B cell (primary cell): Measurements from ENCODE around the gene MRPL10.

Experiments
- EZH2 ChIP-seq: IDR thresholded peaks from 2 replicates; pipeline ENCODE4 v1.6.1; 2012; ENCODE audit warnings: borderline replicate concordance, low read depth, mild to moderate bottlenecking, moderate library complexity, low read length; ENCODE audit not compliant: insufficient read depth, poor library complexity, severe bottlenecking
- TF ChIP-seq, protein P1 (sequence below): fragments of 200-600 bp; IDR thresholded peaks from one replicate; pipeline ENCODE4 v1.8.0; 2022; ENCODE audit warnings: antibody characterized with exemption, mild to moderate bottlenecking

DNA sequence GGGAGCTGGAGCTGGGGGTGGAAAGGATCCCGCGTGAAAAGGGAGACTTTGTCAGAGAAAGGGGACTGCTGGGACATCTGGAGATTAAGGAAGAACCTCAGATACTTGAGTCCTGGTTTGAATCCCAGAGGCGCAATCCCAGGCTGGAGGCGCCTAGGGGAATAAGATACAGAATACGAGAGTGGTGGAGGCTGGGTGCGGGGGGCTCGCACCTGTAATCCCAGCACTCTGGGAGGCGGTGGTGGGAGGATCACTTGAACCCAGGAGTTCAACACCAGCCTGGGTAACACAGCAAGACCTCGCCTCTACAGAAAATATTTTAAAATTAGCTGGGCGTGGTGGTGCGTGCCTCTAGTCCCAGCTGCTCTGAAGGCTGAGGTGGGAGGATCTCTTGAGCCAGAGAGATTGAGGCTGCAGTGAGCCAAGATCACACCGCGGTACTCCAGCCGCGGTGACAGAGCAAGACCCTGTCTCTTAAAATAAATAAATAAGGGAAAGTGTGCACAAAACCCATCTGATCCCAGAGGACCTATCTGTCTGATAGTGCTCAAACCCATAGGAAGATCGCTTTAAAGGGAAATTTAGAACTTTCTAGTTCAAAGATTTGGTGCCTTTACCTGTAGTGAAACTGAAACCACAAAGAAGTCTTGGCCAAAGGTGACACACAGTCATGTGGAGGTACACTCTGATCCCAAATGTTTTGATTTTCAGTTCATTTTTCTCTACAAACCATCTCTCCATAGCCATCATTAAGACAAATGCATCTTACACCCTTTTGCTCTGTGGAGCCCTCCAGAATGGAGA, 10.3 kb upstream of the MRPL10 start:
- TF ChIP-seq, protein P1, sequence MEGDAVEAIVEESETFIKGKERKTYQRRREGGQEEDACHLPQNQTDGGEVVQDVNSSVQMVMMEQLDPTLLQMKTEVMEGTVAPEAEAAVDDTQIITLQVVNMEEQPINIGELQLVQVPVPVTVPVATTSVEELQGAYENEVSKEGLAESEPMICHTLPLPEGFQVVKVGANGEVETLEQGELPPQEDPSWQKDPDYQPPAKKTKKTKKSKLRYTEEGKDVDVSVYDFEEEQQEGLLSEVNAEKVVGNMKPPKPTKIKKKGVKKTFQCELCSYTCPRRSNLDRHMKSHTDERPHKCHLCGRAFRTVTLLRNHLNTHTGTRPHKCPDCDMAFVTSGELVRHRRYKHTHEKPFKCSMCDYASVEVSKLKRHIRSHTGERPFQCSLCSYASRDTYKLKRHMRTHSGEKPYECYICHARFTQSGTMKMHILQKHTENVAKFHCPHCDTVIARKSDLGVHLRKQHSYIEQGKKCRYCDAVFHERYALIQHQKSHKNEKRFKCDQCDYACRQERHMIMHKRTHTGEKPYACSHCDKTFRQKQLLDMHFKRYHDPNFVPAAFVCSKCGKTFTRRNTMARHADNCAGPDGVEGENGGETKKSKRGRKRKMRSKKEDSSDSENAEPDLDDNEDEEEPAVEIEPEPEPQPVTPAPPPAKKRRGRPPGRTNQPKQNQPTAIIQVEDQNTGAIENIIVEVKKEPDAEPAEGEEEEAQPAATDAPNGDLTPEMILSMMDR = peak; percentile 23
- TF ChIP-seq EZH2 = no peak
